NCI-H146 treated with DMSO at 0.1 percent for 48 hours (cell line): Measurements from ENCODE around the gene CD302.
"Not testable (repeated sequence)": the region's sequence is repeated elsewhere in the genome, so short reads cannot be mapped to it uniquely, and the experiment has no call there.

Source experiments
- DNase-seq: peaks from one replicate; lab custom pipeline; 2025; ENCODE audit not compliant: unreplicated experiment; lab: John Stamatoyannopoulos, UW

Gene CD302

GRCh38 chr2:159755788-159756187 lies 42.2 kb downstream of the CD302 start:
- no peak for DNase-seq

- DNase-seq = no peak
Measured at GRCh38 chr2:159755014-159755413, 43.0 kb downstream of the CD302 start.

- no peak for DNase-seq
Measured at GRCh38 chr2:159753797-159754196, 44.2 kb downstream of the CD302 start.

- DNase-seq = no peak
Measured at GRCh38 chr2:159750873-159751272, 47.1 kb downstream of the CD302 start.

- no peak for DNase-seq
Measured at GRCh38 chr2:159748089-159748488, 49.9 kb downstream of the CD302 start.

- not testable (repeated sequence) for DNase-seq
Measured at GRCh38 chr2:159745237-159745636, 52.8 kb downstream of the CD302 start.

GRCh38 chr2:159744363-159744762 lies 53.6 kb downstream of the CD302 start:
- no peak for DNase-seq

- DNase-seq = no peak
Measured at GRCh38 chr2:159742846-159743245, 55.2 kb downstream of the CD302 start.

- DNase-seq = no peak
Measured at GRCh38 chr2:159738509-159739390, 59.3 kb downstream of the CD302 start.

DNA sequence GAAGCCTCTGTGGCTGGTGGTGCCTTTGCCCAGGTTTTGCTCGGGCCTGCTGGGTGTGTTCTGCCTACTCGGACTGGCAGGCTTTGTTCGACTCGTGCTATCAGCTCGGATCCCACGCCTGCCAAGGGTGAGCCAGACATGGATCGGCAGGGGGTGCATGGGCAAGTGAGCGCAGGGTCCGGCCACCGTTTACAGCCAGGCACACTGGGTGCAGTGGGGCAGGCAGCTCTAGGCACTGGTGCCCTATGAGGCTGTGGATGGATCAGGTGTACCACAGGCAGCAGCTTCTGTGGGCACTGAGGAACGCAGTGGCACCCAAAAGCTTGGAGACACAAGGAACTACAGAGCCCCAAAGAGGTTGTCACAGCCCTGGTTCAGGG lies 60.1 kb downstream of the CD302 start:
- DNase-seq = no peak

DNA sequence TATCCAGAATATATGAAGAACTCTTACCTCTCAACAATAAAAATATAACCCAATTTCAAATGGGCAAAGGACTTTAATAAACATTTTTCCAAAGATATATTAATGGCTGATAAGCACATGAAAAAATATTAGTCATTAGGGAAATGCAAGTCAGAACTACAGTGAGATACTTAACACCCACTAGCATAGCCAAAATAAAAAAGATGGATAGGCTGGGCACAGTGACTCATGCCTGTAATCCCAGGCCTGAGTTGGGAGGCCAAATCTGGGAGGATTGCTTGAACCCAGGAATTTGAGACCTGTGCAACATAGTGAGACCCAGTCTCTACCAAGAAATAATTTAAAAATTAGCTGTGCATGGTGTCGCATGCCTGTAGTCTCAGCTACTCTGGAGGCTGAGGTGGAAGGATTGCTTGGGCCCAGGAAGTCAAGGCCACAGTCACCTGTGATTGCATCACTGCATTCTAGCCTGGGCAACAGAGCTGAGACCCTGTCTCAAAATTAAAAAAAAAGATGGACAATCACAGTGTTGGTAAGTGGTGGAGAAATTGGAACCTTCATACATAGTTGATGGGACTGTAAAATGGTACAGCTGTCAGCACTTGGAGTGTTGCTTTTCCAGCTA lies 60.6 kb downstream of the CD302 start:
- no peak for DNase-seq

- no peak for DNase-seq
Measured at GRCh38 chr2:159736048-159736447, 62.0 kb downstream of the CD302 start.

DNA sequence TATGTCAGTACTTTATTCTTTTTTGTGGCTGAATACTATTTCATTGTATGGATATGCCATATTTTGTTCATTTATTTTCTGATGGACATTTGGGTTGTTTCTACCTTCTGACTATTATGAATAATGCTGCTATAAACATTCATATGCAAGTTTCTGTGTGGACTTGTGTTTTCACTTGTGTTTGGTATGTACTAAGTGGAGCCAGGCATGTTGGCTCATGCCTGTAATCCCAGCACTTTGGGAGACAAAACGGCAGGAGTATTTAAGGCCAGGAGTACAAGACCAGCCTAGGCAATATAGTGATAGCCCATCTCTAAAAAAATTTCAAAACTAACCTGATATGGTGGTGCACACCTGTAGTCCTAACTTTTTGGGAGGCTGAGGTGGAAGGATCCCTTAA lies 62.4 kb downstream of the CD302 start:
- no peak for DNase-seq

DNA sequence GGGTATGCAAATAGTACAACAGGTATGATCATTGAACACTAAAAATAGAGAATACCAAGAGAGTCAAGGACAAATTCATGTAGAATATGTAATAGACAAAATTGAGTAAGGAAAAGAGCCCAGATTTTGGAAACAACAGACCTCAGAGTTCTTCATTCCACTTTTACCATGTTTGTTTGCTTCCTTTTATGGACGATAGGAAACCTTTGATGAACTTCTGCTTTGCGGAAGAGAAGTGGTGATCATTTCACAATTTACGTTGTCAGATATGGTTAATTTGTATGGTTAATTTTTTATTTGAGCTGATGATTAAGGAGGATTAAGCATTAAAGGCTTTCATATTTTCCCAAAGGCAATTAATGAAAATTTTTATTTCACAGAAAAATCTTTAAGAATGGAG lies 69.4 kb downstream of the CD302 start:
- no peak for DNase-seq

GRCh38 chr2:159725713-159726112 lies 72.3 kb downstream of the CD302 start:
- DNase-seq = no peak

GRCh38 chr2:159724795-159725572 lies 73.0 kb downstream of the CD302 start:
- not testable (repeated sequence) for DNase-seq

DNA sequence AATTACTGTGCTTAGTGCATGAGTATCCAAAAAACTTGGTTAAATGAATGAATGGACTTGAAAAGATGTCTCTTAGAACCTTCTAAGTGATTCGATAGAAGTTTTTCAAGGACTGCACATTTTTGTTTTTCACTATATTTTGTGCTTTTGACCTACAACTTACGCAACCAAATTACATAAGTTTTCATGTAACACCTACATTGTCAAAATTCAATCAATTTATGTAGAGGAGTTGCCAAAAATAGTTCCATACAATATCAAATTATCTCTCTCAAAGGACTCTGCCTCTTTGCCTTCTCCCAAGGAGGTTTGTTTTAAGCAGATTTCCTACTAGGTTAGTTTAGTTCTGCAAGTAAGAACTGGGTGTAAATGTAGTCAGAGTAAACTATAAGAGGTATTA lies 75.4 kb downstream of the CD302 start:
- no peak for DNase-seq

DNA sequence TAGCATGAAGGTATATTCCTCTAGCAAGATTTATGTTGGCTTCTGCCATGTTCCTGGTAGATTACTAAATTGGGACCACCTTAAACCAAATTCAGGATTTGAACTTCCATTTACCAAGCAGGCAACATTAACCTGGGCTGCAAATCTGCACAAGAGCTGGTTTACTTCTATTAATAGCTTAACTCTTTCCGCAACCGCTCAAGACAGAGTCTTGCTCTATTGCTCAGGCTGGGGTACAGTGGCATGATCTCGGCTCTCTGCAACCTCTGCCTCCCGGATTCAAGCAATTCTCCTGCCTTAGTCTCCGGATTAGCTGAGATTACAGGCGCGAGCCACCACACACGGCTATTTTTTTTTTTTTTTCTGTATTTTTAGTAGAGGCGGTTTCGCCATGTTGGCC lies 77.3 kb downstream of the CD302 start:
- DNase-seq = no peak
